HEK293T (cell line): ENCODE measurements around the gene PPCS.

Experiments used
- BHLHE40 ChIP-seq: fragments of 450-650 bp; IDR thresholded peaks from 2 replicates; pipeline ENCODE4 v1.6.1; 2016; ENCODE audit warnings: mild to moderate bottlenecking, moderate library complexity, borderline replicate concordance
- CTBP1 ChIP-seq: fragments of 450-650 bp; IDR thresholded peaks from 2 replicates; pipeline ENCODE4 v1.6.1; 2016; ENCODE audit warnings: borderline replicate concordance
- ELF4 ChIP-seq: fragments of 450-650 bp; IDR thresholded peaks from 2 replicates; pipeline ENCODE4 v1.6.1; 2017; ENCODE audit warnings: antibody characterized with exemption
- FOXA1 ChIP-seq: fragments of 450-650 bp; IDR thresholded peaks from 2 replicates; pipeline ENCODE4 v1.6.1; 2016; ENCODE audit warnings: mild to moderate bottlenecking
- FOXK2 ChIP-seq: fragments of 450-650 bp; IDR thresholded peaks from 2 replicates; pipeline ENCODE4 v1.6.1; 2016; ENCODE audit warnings: mild to moderate bottlenecking
- FOXM1 ChIP-seq: fragments of 450-650 bp; IDR thresholded peaks from 2 replicates; pipeline ENCODE4 v1.6.1; 2017; ENCODE audit warnings: mild to moderate bottlenecking, borderline replicate concordance
- HDGF ChIP-seq: fragments of 450-650 bp; IDR thresholded peaks from 2 replicates; pipeline ENCODE4 v1.6.1; 2017; ENCODE audit warnings: antibody characterized with exemption, borderline replicate concordance
- L3MBTL2 ChIP-seq: fragments of 450-650 bp; conservative IDR thresholded peaks from 2 replicates; pipeline ENCODE4 v1.6.1; 2016; ENCODE audit warnings: mild to moderate bottlenecking
- NFRKB ChIP-seq: fragments of 450-650 bp; IDR thresholded peaks from 2 replicates; pipeline ENCODE4 v1.6.1; 2016; ENCODE audit warnings: mild to moderate bottlenecking, moderate library complexity
- SP1 ChIP-seq: fragments of 450-650 bp; IDR thresholded peaks from 2 replicates; pipeline ENCODE4 v1.6.1; 2017
- SUZ12 ChIP-seq: fragments of 450-650 bp; IDR thresholded peaks from 2 replicates; pipeline ENCODE4 v1.6.1; 2016; ENCODE audit warnings: mild to moderate bottlenecking
- TARDBP ChIP-seq: fragments of 450-650 bp; IDR thresholded peaks from 2 replicates; pipeline ENCODE4 v1.6.1; 2016

- TF ChIP-seq SP1: no peak
- TF ChIP-seq FOXA1: no peak
- TF ChIP-seq NFRKB: no peak
- no peak for TF ChIP-seq TARDBP
- TF ChIP-seq SUZ12: no peak
- TF ChIP-seq ELF4: no peak
- TF ChIP-seq BHLHE40: no peak
- TF ChIP-seq HDGF: no peak
- no peak for TF ChIP-seq FOXM1
- no peak for TF ChIP-seq CTBP1
- no peak for TF ChIP-seq FOXK2
- no peak for TF ChIP-seq L3MBTL2
These were observed 35.3 kb upstream of the PPCS start for GRCh38 chr1:42420911-42421585.
